ENCODE data around the gene AK2.

DNA sequence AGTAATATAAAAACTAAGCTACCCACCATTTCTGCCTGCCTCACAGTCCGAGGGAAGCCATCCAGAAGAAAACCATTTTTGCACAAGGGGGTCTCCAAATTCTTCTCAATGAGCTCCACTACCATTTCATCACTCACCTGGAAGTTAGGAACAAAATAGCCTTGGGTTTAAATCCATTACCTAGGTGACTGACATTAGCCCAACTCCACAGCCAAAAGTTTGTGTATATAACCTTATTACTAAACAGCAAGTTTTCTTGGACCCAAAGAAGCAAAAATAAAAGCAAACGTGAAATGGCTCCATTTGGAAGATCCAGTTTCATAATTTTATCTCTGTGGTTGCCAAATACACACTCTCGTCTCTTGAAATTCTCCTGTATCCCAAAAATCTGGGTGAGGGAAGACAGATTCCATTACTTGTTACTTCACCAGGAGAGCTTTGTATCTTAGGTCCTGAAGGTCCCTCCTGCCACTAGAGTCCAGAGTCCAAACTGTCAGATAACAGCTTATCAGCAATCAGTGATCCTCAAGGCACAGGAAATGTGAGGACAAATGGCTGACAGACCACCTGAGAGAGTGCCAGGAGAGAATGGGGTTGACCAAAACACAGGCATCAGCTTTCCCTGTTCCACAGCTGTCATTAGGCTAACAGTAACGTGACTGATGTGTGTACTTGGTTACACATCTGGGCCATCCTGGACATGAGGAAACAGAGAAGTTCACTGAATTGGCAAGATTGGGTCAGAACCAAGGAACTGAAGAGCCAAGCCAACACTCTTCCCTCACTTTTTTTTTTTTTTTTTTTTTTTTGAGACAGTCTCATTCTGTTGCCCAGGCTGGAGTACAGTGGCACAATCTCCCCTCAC, 14.9 kb downstream of the AK2 start:
- TF ChIP-seq POLR2AphosphoS5 (IDR thresholded peaks at IDR 0.05; ENCODE audit: insufficient read depth in 1 of 2, low read depth in 1 of 2) = no peak
- TF ChIP-seq, protein P1, sequence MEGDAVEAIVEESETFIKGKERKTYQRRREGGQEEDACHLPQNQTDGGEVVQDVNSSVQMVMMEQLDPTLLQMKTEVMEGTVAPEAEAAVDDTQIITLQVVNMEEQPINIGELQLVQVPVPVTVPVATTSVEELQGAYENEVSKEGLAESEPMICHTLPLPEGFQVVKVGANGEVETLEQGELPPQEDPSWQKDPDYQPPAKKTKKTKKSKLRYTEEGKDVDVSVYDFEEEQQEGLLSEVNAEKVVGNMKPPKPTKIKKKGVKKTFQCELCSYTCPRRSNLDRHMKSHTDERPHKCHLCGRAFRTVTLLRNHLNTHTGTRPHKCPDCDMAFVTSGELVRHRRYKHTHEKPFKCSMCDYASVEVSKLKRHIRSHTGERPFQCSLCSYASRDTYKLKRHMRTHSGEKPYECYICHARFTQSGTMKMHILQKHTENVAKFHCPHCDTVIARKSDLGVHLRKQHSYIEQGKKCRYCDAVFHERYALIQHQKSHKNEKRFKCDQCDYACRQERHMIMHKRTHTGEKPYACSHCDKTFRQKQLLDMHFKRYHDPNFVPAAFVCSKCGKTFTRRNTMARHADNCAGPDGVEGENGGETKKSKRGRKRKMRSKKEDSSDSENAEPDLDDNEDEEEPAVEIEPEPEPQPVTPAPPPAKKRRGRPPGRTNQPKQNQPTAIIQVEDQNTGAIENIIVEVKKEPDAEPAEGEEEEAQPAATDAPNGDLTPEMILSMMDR (IDR thresholded peaks at IDR 0.05) = no peak
